HG02884 (cell line): ENCODE measurements around the gene WDR33.

Experiments used
- ATAC-seq: cut with Tn5 transposase; IDR thresholded peaks from one replicate; pipeline ENCODE4 v1.9.1; 2021; ENCODE audit warnings: mild to moderate bottlenecking, moderate library complexity; ENCODE audit not compliant: unreplicated experiment

WDR33 gene

DNA sequence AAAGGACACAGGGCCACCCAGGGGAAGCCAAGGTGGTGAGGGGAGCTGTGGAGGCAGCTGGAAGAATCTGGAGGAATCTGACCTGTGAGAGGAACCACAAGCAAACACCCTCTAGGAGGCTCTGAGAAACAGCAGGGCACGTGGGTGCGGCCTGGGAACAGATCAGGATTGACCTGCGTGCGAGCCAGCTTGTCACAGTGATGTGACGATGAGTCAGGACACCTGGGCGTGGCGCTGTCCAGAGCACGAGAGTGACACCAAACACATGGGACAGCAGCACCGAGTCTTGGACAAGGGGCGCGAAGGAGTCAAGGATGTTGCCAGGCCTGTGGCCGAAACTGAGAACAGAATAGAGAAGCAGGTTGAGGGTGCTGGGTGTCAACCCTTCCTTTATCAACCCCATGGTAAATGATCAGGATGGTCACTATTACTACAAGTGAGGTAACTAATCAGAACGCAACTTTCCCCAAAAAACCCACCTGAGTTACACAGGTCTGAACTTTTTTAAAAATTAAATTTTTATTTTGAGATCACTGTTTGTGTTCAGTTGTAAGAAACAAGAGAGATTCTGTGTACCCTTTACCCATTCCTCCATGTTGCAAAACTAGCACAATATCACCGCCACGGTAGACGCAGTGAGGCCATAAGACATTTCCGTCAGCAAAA lies 110.3 kb downstream of the WDR33 start:
- peak; percentile 46 for ATAC-seq

DNA sequence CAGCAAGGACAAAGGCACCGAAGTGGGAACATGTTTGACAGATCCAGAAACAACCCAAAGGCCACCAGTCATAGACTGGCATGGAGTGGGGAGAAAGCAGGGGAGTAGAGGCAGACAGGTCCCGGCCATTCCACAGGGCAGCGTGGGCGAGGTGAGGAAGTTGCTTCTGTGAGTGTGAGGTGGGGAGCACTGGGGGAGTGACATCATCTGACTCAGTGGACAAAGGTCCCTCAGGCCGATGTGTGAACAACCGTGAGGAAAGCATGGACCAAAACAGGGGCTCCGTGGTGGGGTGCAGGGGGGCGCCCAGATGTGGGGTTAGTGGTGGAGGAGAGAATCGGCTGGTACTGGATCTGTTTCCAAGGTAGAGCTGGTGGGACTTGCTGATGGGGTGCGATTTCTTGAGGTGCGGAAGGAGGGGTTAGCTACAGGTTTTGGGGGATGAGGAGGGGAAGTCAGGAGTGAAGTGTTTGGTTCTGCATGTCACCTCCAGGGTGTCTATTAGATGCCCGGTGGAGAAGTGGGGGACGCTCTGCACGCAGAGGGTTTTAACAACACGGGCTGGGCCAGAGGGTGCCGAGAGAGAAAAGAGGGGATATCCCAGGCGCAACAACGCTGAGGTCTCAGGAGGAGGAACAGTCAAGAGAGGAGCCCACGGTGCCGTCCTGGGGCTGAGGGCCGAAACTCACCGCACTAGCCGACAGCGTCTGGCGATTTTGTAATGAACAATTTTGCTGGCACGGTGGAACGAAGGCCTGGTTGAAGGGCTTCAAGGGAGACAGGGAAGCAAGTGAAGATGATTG lies 112.2 kb downstream of the WDR33 start:
- ATAC-seq: no peak

DNA sequence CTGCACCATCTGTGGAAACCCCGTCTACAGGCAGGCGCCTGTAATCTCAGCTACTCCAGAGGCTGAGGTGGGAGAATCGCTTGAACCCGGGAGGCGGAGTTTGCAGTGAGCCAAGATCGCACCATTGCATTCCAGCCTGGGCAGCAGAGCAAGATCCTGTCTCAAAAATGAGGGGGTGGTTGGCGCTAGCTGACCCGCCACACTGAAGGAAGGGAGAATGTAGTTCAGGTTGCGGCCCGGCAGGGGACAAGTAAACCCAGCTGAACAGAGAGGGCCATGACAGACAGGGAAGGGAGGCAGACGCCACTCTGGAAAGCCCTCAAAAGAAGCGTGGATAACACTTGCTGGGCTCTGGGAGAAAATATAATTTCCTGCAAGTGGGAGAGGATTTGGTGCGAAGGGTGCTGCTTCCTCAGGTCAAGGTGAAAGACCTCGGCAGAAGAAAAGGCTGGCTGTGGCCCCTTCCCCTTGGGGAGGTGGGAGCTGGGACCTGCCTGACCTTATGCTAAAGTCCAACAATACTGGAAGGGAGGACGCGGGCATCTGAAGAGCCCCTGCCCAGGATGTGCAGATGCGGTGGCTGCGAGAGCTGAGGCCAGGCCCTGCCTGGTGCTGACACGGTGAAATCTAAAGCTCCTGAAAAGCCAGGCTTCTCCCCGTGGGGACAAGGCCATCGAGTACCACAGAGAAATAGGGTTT lies 113.3 kb downstream of the WDR33 start:
- no peak for ATAC-seq

DNA sequence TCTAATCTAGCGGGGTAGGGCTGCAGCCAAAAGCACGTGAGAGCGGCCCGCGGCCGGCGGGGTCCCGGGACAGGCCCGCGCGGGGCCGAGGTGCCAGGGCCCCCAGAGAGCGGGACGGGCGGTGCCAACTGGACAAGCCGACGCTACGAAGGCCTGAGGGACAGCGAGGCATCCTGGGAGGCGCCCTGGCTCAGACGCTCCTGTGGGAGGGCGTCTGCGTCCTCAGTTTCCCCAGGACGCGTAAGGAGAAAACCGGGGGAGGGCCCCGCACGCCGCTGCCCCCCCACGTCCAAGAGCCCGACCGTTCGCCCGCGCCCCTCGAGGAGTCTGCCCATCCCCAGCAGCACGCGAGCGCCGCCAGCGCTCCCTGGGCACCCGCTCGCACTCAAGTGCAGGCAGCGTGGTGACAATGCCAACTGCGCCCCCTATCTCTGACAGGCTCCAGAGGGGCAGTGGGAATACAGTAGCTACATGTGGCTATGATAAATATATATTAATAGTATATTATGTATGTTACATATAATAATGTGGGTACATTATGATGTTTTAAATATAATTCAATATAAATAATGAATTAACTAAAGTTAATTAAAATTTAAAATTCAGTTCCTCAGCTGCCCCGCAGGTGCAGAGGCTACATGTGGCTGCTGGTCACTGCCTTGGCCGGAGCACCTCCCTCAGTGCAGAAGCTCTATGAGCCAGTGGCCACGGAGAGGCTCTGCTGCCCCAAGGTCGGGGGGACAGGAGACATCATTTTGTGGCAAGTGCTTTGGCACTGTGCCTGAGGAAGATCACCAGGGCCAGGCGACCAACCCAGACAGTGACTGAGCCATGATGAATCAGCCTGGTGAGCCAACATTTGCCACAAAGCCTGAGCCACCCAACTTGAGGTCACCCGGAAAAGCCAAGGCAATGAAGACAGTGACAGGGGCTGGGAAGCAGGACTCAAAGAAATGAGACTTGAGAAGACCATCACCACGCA lies 115.2 kb downstream of the WDR33 start:
- no peak for ATAC-seq

DNA sequence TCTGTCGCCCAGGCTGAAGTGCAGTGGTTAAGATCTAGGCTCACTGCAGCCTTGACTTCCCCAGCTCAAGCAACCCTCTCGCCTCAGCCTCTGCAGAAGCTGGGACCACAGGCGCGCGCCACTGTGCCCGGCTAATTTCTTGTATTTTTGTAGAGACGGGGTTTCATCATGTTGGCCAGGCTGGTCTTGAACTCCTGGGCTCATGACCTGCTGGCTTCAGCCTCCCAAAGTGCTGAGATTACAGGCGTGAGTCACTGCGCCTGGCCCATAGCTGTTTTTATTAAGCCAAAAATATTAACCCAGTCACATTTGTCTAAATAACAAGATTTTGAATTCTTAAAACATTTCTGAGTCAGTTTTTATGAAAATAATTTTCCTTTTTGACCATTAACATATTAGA lies 116.0 kb downstream of the WDR33 start:
- ATAC-seq: no peak

DNA sequence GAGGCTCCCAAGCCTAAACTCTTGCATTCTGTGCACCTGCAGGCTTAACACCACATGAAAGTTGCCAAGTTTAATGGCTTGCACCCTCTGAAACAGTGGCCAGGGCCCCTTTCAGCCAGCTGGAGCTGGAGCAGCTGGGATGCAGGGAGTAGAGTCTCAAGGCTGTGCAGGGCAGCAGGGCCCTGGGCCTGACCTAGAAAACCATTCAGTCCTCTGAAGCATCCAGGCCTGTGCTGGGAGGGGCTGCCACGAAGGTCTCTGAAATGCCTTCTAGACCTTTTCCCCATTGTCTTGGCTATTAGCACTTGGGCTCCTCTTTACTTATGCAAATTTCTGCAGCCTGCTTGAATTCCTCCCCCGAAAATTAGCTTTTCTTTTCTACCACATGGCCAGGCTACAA lies 120.3 kb downstream of the WDR33 start:
- no peak for ATAC-seq

DNA sequence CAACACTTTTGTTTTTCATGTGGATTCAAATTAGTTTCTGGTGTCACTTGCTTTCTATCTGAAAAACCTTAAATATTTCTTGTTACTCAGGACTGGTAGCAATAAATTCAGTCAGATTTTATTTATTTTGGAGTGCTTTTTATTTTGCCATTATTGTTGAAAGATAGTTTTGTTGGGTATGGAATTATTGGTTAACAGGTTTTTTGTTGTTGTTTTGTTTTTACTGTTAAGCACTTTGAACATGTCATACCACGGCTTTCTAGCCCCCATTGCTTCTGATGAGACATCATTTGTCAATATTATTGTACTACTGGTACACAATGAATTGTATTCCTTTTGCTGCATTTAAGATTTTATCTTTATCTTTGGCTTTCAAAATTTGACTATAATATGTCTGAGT lies 122.6 kb downstream of the WDR33 start:
- no peak for ATAC-seq

DNA sequence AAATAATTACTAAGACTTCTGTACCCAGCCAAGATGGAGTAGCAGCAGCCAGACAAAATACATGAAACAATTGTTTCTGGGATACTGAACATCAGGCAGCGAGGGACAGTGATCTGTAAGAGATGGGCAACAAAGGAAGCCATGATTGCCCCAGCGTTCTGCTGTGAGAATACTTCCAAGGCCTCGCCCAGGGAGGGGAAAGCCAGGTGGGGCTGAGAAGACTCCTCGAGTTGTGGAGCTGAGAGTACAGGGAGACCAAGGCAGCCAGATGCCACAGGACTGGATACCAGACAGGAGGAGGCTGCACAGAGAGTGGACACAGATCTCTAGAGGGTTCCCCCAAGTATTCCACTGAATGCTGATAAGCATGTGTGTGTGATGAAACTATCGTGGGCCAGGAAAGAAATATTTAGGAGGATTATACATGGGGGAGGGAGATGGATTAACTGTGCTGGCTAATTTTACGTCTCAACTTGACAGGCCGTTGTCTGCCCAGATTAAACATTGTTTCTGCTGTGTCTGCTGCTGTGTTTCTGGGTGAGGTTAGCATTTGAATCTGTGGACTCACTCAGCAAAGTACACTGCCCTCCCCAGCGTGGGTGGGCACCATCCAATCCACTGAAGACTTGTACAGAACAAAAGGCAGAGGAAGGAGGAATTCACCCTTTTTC lies 125.4 kb downstream of the WDR33 start:
- no peak for ATAC-seq

DNA sequence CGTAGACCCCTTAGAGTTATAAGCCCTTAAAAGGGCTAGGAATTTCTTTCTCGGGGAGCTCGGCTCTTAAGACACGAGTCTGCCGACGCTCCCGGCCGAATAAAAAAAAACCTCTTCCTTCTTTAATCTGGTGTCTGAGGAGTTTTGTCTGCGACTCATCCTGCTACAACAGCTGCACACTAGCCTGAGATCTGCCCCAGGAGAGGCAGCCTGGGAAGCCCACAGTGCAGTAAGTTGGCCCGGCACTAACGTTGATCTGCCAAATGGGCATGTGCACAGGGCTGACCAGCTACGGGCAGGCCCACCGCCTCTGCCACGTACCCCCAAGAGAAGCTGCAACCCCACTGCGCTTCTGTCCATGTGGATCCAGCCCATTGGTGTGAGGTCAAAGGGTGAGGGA lies 127.2 kb downstream of the WDR33 start:
- ATAC-seq: no peak

DNA sequence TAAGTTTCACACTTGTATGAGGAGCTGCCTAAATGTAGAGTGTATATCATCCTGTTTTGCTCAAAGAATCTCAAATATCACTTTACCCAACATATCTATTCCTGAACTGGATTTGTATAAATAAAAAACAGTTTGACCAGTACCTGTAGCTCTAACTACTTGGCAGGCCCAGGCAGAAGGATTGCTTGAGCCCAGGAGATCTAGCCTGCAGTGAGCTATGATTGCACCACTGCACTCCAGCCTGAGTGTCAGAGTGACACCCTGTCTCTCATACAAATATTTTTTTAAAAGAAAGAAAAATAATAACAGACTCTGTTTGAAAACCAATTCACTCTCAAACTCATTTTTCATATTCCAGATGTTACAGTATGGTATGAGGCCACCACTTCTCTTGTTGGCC lies 127.9 kb downstream of the WDR33 start:
- ATAC-seq: no peak

DNA sequence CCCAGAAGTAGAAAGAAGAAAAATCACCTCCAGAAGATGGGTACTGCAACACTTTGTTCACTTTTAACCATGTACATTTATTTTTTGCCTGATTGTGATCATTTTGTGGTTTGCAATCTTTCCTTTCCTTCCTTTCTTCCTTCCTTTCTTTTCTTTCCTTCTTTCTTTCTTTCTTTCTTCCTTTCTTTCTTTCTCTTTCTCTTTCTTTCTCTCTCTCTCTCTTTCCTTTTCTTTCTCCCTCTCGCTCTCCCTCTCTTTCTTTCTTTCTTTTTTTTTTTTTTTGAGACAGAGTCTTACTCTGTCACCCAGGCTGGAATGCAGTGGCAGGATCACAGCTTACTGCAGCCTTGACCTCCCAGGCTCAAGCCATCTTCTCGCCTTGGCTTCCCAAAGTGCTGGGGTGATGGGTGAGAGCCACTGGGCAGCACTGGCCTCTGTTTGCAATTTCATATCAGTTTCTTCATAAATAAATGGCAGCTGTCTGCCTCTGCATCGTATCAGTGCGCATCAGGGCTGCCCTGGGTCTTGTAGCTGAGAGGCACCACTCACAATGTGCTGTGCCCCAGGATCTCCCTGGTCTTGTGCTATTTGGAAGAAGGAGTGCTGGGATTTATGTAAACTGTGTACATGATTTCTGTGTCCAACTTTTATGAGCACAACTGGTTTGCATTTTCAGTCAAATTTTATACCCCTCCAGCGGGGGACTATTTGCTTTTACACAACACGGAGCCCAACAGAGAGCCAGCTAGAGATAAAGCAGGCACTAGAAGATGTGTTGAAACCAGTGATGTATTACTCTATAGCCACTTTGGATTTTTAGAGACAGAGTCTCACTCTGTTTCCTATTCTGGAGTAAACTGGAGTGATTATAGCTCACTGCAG lies 128.8 kb downstream of the WDR33 start:
- ATAC-seq: no peak

DNA sequence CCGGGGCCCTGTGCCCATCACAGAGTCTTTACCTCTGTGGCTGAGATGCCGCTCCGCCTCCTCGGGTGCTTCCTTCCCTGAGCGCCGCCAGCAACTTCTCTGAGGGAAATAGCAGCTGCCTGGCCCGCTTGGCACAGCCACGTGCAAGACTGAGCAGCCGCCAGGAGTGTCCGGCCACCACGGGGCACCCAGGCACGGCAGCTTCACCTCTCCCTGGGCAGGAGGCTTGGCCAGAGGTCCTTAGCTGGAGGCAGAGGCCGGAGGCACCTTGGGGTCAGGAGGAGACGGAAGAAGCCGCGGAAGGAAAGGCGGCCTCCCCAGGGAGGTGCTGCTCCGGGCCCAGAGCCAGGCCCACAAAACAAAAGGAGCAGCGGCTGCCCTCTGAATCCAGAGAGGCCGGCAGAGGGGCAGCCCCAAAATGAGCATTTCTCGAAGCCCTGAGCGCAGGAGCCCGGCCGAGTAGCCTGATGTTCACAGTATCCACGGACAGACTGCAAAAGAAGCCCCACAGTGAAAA lies 129.6 kb downstream of the WDR33 start:
- ATAC-seq: no peak

DNA sequence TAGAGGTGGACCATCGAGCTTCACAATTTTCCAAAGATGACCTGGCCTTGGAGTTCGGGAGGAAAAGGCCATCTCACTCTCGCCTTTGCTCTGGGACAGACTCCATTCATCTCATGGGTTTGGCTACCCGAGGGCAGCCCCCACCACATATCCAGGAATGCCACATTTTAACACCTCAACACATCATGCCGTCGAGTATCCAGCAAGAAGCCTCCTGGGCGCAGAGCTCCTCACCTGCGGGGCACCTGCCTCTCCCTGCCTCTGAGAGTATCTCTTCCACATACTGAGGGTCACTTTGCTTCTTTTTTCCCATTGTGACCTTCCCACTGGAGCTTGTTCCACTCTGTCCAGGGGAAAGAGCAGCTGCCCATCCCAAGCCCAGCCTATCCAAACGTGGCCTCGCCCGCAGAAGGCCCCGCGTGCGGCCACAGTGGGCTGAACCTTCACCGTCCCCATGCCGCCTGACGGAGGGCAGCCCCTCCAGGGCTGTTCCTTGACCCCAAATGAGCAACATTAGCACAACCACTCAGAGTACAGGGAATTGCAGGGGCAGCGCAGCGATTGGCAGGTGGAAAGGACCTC lies 130.2 kb downstream of the WDR33 start:
- ATAC-seq: no peak

DNA sequence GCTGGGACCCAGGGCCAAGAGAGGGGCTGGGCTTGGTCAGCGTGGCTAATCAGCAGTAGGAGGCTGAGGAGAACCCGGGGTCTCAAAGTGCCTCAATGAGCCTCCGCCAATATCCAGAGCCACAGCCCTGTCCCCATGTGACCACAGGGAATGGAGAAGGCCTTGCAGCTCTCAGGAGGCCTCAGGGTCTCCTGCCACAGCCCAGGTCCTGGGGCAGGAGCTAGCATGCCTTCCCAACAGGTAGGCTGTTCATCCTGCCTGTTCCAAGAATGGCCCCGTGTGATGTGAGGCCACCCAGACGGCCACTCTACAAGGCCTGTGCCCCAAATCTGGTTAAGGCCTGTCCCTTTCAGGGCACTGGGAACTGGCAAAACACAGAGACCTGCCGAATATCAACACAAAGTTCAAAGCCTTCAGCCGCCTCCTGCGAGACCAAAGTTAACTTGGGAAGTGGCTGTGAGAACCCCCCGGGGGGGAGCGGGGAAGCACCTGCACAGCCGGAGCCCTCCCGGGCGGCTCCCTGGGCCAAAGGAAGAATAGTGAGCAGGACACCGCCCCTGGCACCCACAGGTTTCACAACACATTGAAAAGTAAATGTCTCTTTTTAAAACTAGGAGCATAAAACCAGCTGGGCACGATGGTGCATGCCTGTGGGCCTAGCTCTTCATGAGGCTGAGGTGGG lies 131.2 kb downstream of the WDR33 start:
- ATAC-seq: no peak

DNA sequence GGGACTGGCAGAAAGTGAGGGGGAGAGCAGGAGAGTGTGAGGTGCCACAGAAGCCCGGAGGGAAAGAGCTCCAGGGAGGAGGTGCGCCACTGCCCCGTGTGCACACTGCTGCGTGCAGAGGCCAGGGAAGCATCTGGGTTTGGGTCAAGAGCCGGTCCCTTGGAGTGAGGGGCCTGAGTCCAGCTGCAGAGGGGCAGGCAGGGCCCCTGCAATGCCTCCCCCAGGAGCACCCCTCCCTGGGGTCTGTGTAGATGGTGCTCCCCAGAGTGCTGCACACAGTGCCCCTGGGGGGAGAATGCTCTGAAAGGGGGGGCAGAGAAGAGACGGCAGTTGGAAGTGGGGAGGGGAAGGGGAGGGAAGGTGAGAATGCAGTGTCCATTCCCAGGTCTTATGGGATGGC lies 132.0 kb downstream of the WDR33 start:
- no peak for ATAC-seq

DNA sequence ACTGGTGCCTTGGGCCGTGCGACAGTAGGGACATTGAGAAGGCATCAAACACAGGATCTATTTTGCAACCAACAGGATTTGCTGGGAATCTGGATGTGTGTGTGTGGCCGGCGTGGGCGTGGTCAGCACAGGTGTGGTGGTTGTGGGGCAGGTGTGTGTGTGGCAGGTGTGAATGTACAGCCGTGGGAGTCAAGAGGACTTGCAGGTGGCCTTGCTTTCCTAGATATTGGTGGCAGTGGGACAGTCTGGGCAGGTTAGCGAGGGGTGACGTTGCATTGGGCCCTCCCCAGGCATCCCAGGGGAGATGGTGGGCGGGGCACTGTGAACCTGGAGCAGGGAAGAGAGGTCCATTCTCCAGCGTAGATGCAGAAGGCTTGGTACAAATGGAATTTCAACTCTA lies 132.4 kb downstream of the WDR33 start:
- ATAC-seq: no peak

DNA sequence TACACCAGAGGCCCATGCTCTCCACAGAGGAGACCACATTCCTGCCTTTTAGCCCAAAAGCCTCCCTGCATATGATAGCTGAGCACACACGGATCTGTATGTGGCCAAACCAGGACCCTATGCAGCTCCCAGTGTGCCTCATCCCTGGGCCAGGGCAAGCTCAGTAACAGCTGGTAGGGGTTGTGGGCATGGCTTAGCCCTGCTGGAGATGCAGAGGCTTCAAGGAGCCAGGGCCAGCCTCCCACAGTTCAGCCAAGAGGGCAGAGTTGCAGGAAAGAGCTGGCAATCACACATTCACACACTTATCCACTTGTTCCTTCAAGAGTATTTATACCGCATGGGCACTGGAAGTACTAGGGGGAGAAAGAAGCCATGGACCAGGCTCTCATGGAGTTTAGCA lies 134.1 kb downstream of the WDR33 start:
- no peak for ATAC-seq
